Measurements from ENCODE around the gene PPT2. TPM values are rescaled to one million over a fixed set of nuclear protein-coding genes. Genes with fewer than 3 reads are reported as not detected.

The PPT2 gene
- total RNA-seq, 4 donors from 2014 or later, result 13.0 to 26.1 (median 24.1) TPM

- no peak overlapping the region for H3K27ac ChIP-seq
Observed at GRCh38 chr6:32156891-32157290, 3.0 kb downstream of the PPT2 start.

GRCh38 chr6:32158052-32158451 lies 4.1 kb downstream of the PPT2 start:
- Histone ChIP-seq H3K4me3 (replicated peaks in 1 of 3) (no peak overlapping the region), H3K36me3 (peaks cover 0 to 7% of the 10 kb centered on the region in 2 donors), H3K27ac (no peak overlapping the region), H3K9me3 (no peaks in the 10 kb centered on the region), H3K4me1 (peaks cover 14 to 17% of the 10 kb centered on the region in 2 donors), H3K27me3 (no peaks in the 10 kb centered on the region)
- no peak for DNase-seq
- TF ChIP-seq POLR2A (IDR thresholded peaks at IDR 0.05) (no peak), CTCF (IDR thresholded peaks at IDR 0.05) (no peak)
- intact Hi-C loops (cut with DNase I), result loop anchor here (10.0 kb wide), 1 partner anchor 113 kb away; no protein-coding TSS in a partner anchor

More at GRCh38 chr6:32156891-32157290, 3.0 kb downstream of the PPT2 start:
- Histone ChIP-seq H3K4me1 (peaks cover 25 to 26% of the 10 kb centered on the region in 2 donors), H3K36me3 (peaks cover 0 to 7% of the 10 kb centered on the region in 2 donors), H3K9me3 (no peaks in the 10 kb centered on the region), H3K4me3 (replicated peaks in 1 of 3) (no peak overlapping the region), H3K27me3 (no peaks in the 10 kb centered on the region)
- intact Hi-C loops (cut with DNase I), result loop anchor here (10.0 kb wide), 1 partner anchor 112 kb away; no protein-coding TSS in a partner anchor
- WGBS, 2 donors, result 90 to 95% methylated on average over 9 of the region's 9 CpGs
- TF ChIP-seq POLR2A (IDR thresholded peaks at IDR 0.05), result no peak
- TF ChIP-seq CTCF (IDR thresholded peaks at IDR 0.05), result no peak
- DNase-seq, result no peak

- H3K36me3 ChIP-seq, result peaks cover 8 to 18% of the 10 kb centered on the region in 2 donors
- H3K9me3 ChIP-seq, result no peaks in the 10 kb centered on the region
- H3K27ac ChIP-seq, result peak overlapping the region in 1 of 3 donors; percentile 54
- H3K4me3 ChIP-seq (replicated peaks in 1 of 3), result no peak overlapping the region
- H3K27me3 ChIP-seq, result no peaks in the 10 kb centered on the region
- no peaks in the 10 kb centered on the region for H3K4me1 ChIP-seq
- DNase-seq, result no peak
- 84 to 97% methylated on average over 4 to 6 of the region's 7 CpGs for WGBS, 2 donors
- TF ChIP-seq POLR2A (IDR thresholded peaks at IDR 0.05), result no peak
- no peak for TF ChIP-seq CTCF (IDR thresholded peaks at IDR 0.05)
- intact Hi-C loops (cut with DNase I), result no loop called here
Observed at GRCh38 chr6:32163559-32164258, 9.8 kb downstream of the PPT2 start.

- TF ChIP-seq CTCF (IDR thresholded peaks at IDR 0.05) (no peak), POLR2A (IDR thresholded peaks at IDR 0.05) (no peak)
- Histone ChIP-seq H3K27me3 (no peaks in the 10 kb centered on the region), H3K9me3 (no peaks in the 10 kb centered on the region), H3K36me3 (peaks cover 8 to 19% of the 10 kb centered on the region in 2 donors), H3K27ac (peak within 1 kb of the TSS in 1 of 3 donors; percentile 54), H3K4me3 (replicated peaks in 1 of 3) (no peak within 1 kb of the TSS), H3K4me1 (no peaks in the 10 kb centered on the region)
- DNase-seq, result no peak
- intact Hi-C loops (cut with DNase I), result no loop called here
Observed at GRCh38 chr6:32164295-32164694, 10.4 kb downstream of the PPT2 start, which contains the start of gene EGFL8. TSS of gene EGFL8 (plus strand) at chr6:32164595. CDS start at chr6:32166166, 1,571 bp downstream.

GRCh38 chr6:32166411-32167061 lies 12.6 kb downstream of the PPT2 start:
- no peak for TF ChIP-seq CTCF (IDR thresholded peaks at IDR 0.05)
- no peak for TF ChIP-seq POLR2A (IDR thresholded peaks at IDR 0.05)
- Histone ChIP-seq H3K4me1 (no peaks in the 10 kb centered on the region), H3K27me3 (no peaks in the 10 kb centered on the region), H3K36me3 (peaks cover 8 to 32% of the 10 kb centered on the region in 2 donors), H3K9me3 (no peaks in the 10 kb centered on the region), H3K27ac (no peak overlapping the region), H3K4me3 (replicated peaks in 1 of 3) (no peak overlapping the region)
- 83 to 88% methylated on average over 13 to 25 of the region's 30 CpGs for WGBS, 2 donors
- intact Hi-C loops (cut with DNase I), result no loop called here
- DNase-seq, result no peak

All from thyroid gland (tissue), 4 donors.